Activated naive CD8-positive, alpha-beta T cell treated with anti-CD3 and anti-CD28 coated beads, Interleukin-2, amount 50 U/mL, for 24 hours (primary cell): ENCODE measurements around the gene OSCAR.
"Not testable (repeated sequence)": the region's sequence is repeated elsewhere in the genome, so short reads cannot be mapped to it uniquely, and the experiment has no call there.

ENCODE experiments used
- ATAC-seq: fragments of 150-1000 bp; cut with Tn5 transposase; one replicate; pipeline ENCODE4 v1.10.0; 2021
- DNase-seq: peaks from one replicate; pipeline ENCODE4 v3.0.0; 2021
- H3K27ac Mint-ChIP-seq: one replicate; pipeline ENCODE4 v1.8.0; 2021; ENCODE audit warnings: mild to moderate bottlenecking, mixed read lengths
- H3K27me3 Mint-ChIP-seq: one replicate; pipeline ENCODE4 v1.8.0; 2021; ENCODE audit warnings: mixed read lengths
- H3K36me3 Mint-ChIP-seq: one replicate; pipeline ENCODE4 v1.8.0; 2021; ENCODE audit warnings: low read depth, mixed read lengths
- H3K4me1 Mint-ChIP-seq: one replicate; pipeline ENCODE4 v1.8.0; 2021; ENCODE audit warnings: mixed read lengths
- H3K4me3 Mint-ChIP-seq: one replicate; pipeline ENCODE4 v1.8.0; 2021; ENCODE audit warnings: mild to moderate bottlenecking, moderate library complexity, mixed read lengths
- H3K9me3 Mint-ChIP-seq: one replicate; pipeline ENCODE4 v1.8.0; 2021; ENCODE audit warnings: mixed read lengths

The OSCAR gene

GRCh38 chr19:54107876-54108490, 7.4 kb upstream of the OSCAR start:
- Mint-ChIP-seq H3K4me1 (peaks cover 11% of the 10 kb centered on the region), H3K27ac (no peak overlapping the region), H3K27me3 (no peaks in the 10 kb centered on the region), H3K4me3 (no peak overlapping the region), H3K9me3 (no peaks in the 10 kb centered on the region), H3K36me3 (peaks cover 32% of the 10 kb centered on the region)
- ATAC-seq: no peak
- DNase-seq: no peak

- H3K27me3 Mint-ChIP-seq: no peaks in the 10 kb centered on the region
- H3K4me3 Mint-ChIP-seq: no peak overlapping the region
- no peak overlapping the region for H3K27ac Mint-ChIP-seq
- no peaks in the 10 kb centered on the region for H3K9me3 Mint-ChIP-seq
- DNase-seq (no peak), ATAC-seq (no peak)
- peaks cover 33% of the 10 kb centered on the region for H3K36me3 Mint-ChIP-seq
- peaks cover 17% of the 10 kb centered on the region for H3K4me1 Mint-ChIP-seq
Observed at GRCh38 chr19:54106716-54107115, 6.1 kb upstream of the OSCAR start.

DNA sequence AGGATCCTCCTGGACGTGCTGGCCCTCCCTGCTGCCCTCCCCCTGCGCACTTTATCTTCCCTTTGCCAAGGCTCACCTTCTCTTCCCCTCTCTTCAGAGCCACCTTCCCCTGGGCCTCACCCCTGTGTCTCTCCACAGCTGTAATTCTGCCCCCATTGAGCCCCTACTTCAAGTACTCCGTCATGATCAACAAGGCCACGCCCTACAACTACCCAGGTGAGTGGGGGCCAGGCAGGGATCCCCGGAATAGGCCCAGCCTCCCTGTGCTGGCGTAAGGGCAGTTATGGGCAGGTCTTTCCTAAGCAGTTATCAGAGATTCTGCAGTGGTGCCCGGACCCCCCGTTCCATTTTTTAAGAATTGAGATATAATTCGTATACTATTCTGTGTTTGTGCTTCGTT, 5.2 kb upstream of the OSCAR start:
- no peak overlapping the region for H3K4me3 Mint-ChIP-seq
- no peak for ATAC-seq
- H3K9me3 Mint-ChIP-seq: no peaks in the 10 kb centered on the region
- no peak for DNase-seq
- no peaks in the 10 kb centered on the region for H3K27me3 Mint-ChIP-seq
- H3K27ac Mint-ChIP-seq: no peak overlapping the region
- peaks cover 31% of the 10 kb centered on the region for H3K36me3 Mint-ChIP-seq
- peaks cover 18% of the 10 kb centered on the region for H3K4me1 Mint-ChIP-seq

- DNase-seq (no peak), ATAC-seq (no peak)
- H3K27me3 Mint-ChIP-seq: no peaks in the 10 kb centered on the region
- peaks cover 18% of the 10 kb centered on the region for H3K4me1 Mint-ChIP-seq
- no peak overlapping the region for H3K4me3 Mint-ChIP-seq
- H3K9me3 Mint-ChIP-seq: no peaks in the 10 kb centered on the region
- peaks cover 27% of the 10 kb centered on the region for H3K36me3 Mint-ChIP-seq
- H3K27ac Mint-ChIP-seq: no peak overlapping the region
Observed at GRCh38 chr19:54104998-54105715, 4.6 kb upstream of the OSCAR start.

GRCh38 chr19:54102421-54103169, 2.0 kb upstream of the OSCAR start, which contains the start of gene NDUFA3:
TSS of gene NDUFA3 (plus strand) at chr19:54102855. CDS start at chr19:54102879, 24 bp downstream.
- H3K36me3 Mint-ChIP-seq: peaks cover 24% of the 10 kb centered on the region
- DNase-seq: peak; percentile 96
- peak within 1 kb of the TSS; percentile 93 for H3K4me3 Mint-ChIP-seq
- peak within 1 kb of the TSS; percentile 92 for H3K27ac Mint-ChIP-seq
- peaks cover 18% of the 10 kb centered on the region for H3K4me1 Mint-ChIP-seq
- ATAC-seq: peak; percentile 98
- H3K9me3 Mint-ChIP-seq: no peaks in the 10 kb centered on the region
- H3K27me3 Mint-ChIP-seq: no peaks in the 10 kb centered on the region

GRCh38 chr19:54099903-54100255, 724 bp downstream of the OSCAR start:
- peaks cover 23% of the 10 kb centered on the region for H3K4me1 Mint-ChIP-seq
- ATAC-seq, H3K27me3 Mint-ChIP-seq, H3K27ac Mint-ChIP-seq, H3K4me3 Mint-ChIP-seq, H3K36me3 Mint-ChIP-seq, H3K9me3 Mint-ChIP-seq, DNase-seq: not testable (repeated sequence)

GRCh38 chr19:54099190-54099902, 1.3 kb downstream of the OSCAR start:
- no peak overlapping the region for H3K27ac Mint-ChIP-seq
- no peaks in the 10 kb centered on the region for H3K9me3 Mint-ChIP-seq
- H3K4me3 Mint-ChIP-seq: no peak overlapping the region
- H3K27me3 Mint-ChIP-seq: peaks cover 14% of the 10 kb centered on the region
- ATAC-seq (no peak), DNase-seq (no peak)
- peaks cover 23% of the 10 kb centered on the region for H3K4me1 Mint-ChIP-seq
- H3K36me3 Mint-ChIP-seq: peaks cover 4% of the 10 kb centered on the region

DNA sequence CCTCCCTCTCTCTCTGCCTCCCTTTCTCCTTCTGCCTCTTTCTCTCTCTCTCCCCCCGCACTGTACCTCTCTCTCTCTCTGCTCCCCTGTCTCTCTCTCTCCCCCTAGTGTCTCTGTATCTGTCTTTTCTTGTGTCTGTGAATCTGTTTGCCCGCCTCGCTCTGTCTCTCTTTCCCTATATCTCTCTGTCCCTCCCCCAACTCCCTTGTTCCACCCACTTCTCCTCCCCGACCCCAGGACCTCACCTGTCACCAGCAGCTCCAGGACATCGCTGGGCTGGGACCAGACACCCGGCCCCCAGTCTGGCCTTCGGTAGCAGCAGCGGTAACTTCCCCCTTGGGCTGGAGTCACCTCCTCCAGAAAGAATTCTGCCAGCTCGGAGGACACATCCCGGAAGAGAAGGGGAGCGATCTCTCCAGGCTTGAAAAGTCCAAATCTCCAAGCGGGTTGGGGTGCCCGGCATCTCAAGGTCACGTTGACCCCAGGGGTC, 3.9 kb downstream of the OSCAR start:
- ATAC-seq (peak; percentile 33), DNase-seq (no peak)
- no peaks in the 10 kb centered on the region for H3K36me3 Mint-ChIP-seq
- H3K4me1 Mint-ChIP-seq: peaks cover 9% of the 10 kb centered on the region
- no peaks in the 10 kb centered on the region for H3K9me3 Mint-ChIP-seq
- H3K27ac Mint-ChIP-seq: no peak overlapping the region
- peak overlapping the region; percentile 64 for H3K4me3 Mint-ChIP-seq
- peaks cover 24% of the 10 kb centered on the region for H3K27me3 Mint-ChIP-seq

- H3K27ac Mint-ChIP-seq, H3K9me3 Mint-ChIP-seq, H3K4me1 Mint-ChIP-seq, H3K36me3 Mint-ChIP-seq: not testable (repeated sequence)
- Mint-ChIP-seq H3K4me3 (peak overlapping the region; percentile 66), H3K27me3 (peaks cover 28% of the 10 kb centered on the region)
- DNase-seq: peak; percentile 59
- ATAC-seq: peak; percentile 76
Observed at GRCh38 chr19:54095859-54096616, 4.6 kb downstream of the OSCAR start.

GRCh38 chr19:54095136-54095858, 5.3 kb downstream of the OSCAR start:
- no peaks in the 10 kb centered on the region for H3K36me3 Mint-ChIP-seq
- H3K4me1 Mint-ChIP-seq: peaks cover 8% of the 10 kb centered on the region
- no peaks in the 10 kb centered on the region for H3K9me3 Mint-ChIP-seq
- no peak overlapping the region for H3K27ac Mint-ChIP-seq
- H3K4me3 Mint-ChIP-seq: no peak overlapping the region
- DNase-seq: no peak
- ATAC-seq: no peak
- peaks cover 28% of the 10 kb centered on the region for H3K27me3 Mint-ChIP-seq

DNA sequence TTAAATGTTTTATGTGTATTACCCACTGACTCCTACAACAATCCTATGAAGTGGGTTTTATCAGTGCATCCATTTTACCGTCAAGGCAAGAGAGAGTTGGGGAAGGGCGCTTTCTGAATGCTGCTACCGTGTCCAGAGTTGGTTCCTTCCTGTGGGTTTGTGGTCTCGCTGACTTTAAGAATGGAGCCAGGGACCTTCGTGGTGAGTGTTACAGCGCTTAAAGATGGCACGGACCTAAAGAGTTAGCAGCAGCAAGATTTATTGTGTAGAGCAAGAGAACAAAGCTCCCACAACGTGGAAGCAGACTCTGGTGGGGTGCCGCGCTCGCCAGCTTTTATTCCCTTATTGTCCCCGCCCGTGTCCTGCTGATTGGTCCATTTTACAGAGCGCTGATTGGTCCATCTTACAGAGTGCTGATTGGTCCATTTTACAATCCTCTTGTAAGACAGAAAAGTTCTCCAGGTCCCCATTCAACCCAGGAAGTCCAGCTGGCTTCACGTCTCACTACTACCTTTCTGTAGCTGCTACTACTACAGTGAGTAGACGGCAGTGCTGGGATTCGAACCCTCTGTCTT, 6.1 kb downstream of the OSCAR start:
- no peak overlapping the region for H3K27ac Mint-ChIP-seq
- H3K27me3 Mint-ChIP-seq: peaks cover 28% of the 10 kb centered on the region
- no peaks in the 10 kb centered on the region for H3K36me3 Mint-ChIP-seq
- H3K4me3 Mint-ChIP-seq: no peak overlapping the region
- DNase-seq (no peak), ATAC-seq (no peak)
- no peaks in the 10 kb centered on the region for H3K9me3 Mint-ChIP-seq
- peaks cover 8% of the 10 kb centered on the region for H3K4me1 Mint-ChIP-seq

DNA sequence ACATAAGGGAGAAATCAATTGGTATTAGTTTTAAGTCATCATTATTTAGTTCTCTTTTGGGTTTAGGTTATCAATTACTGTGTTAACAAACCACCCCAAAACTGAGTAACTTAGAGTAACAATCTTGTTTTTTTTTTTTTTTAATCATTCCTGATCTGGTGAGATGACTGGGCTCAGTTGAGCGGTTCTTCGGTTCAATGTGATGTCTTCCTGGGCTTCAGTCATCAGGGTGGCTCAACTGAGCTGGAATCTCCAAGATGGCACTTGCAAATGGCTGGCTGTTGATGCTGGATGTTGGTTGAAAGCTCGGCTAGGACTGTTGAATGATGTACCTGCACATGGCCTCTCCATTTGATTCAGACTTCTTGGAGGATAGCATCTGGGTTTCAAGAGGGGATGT, 16.2 kb downstream of the OSCAR start:
- H3K9me3 Mint-ChIP-seq: peaks cover 7% of the 10 kb centered on the region
- H3K4me3 Mint-ChIP-seq: no peak overlapping the region
- H3K36me3 Mint-ChIP-seq: no peaks in the 10 kb centered on the region
- no peak overlapping the region for H3K27ac Mint-ChIP-seq
- ATAC-seq: no peak
- H3K4me1 Mint-ChIP-seq: no peaks in the 10 kb centered on the region
- peaks cover 8% of the 10 kb centered on the region for H3K27me3 Mint-ChIP-seq
- DNase-seq: no peak

DNA sequence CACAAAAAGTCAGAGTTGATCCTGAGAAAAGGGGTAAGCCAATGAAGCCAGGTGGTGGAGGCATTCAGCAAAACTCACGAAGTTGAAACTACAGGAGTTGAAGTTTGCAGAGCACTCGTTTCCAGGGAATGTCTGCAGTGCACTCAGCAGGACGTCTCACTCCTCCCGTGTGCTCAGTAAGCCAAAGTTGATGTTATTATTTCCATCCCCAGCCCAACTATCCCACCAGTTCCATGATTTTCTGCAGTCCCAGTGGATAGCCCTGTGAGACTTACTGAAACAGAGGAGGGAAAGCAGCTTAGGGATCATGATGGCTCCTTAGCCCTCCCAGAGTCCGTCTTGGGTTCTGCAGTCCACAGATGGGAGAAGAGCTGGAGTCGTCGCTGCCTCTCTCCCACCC, 19.6 kb downstream of the OSCAR start, which contains the start of gene TARM1:
Gene TARM1 (minus strand): TSS at position 334 of the 400 bp plus-strand sequence. CDS start 25 bp downstream, at position 309.
- DNase-seq (no peak), ATAC-seq (no peak)
- Mint-ChIP-seq H3K4me3 (no peak within 1 kb of the TSS), H3K9me3 (peaks cover 7% of the 10 kb centered on the region), H3K36me3 (no peaks in the 10 kb centered on the region), H3K4me1 (no peaks in the 10 kb centered on the region), H3K27me3 (peaks cover 4% of the 10 kb centered on the region), H3K27ac (no peak within 1 kb of the TSS)
